ENCODE measurements around the gene IL22.

GRCh38 chr12:68231229-68231628 lies 22.2 kb downstream of the IL22 start:
- TF ChIP-seq CTCF (IDR thresholded peaks at IDR 0.05) (no peak), EZH2 (IDR thresholded peaks at IDR 0.05; ENCODE audit: borderline replicate concordance, insufficient read depth, low read depth, low read length, poor library complexity, severe bottlenecking) (no peak)
